ENCODE measurements around the gene AFTPH. TPM values are rescaled to one million over a fixed set of nuclear protein-coding genes. Genes with fewer than 3 reads are reported as not detected.

AFTPH gene
- polyA plus RNA-seq, 2 of the 4 experiments (the other 2 are of a cell fraction): 24.0 to 51.4 TPM

- TF ChIP-seq EHF (CRISPR knock-in tag; IDR thresholded peaks at IDR 0.05) (no peak), JUN (IDR thresholded peaks at IDR 0.05) (peak; percentile 53 to 87; a peak in 3 of 5 replicates), PHF8 (IDR thresholded peaks at IDR 0.05; ENCODE audit: borderline replicate concordance, low read depth) (peak; percentile 87), MYC (IDR thresholded peaks at IDR 0.05; ENCODE audit: borderline replicate concordance, low read length) (no peak), ZFP36 (IDR thresholded peaks at IDR 0.05; ENCODE audit: borderline replicate concordance, partially characterized antibody) (no peak), TFCP2L1 (CRISPR knock-in tag; IDR thresholded peaks at IDR 0.05) (no peak), BCL3 (IDR thresholded peaks at IDR 0.05) (peak; percentile 94), JUNB (IDR thresholded peaks at IDR 0.05) (no peak), CHD2 (IDR thresholded peaks at IDR 0.05; ENCODE audit: low read length, partially characterized antibody) (no peak), FOSB (CRISPR knock-in tag; IDR thresholded peaks at IDR 0.05) (no peak), POLR2AphosphoS2 (conservative IDR thresholded peaks at IDR 0.05; ENCODE audit: low read length) (no peak), MAZ (IDR thresholded peaks at IDR 0.05; ENCODE audit: borderline replicate concordance, low read depth, low read length) (no peak), HEYL (CRISPR knock-in tag; IDR thresholded peaks at IDR 0.05) (no peak), TP53 (CRISPR knock-in tag; IDR thresholded peaks at IDR 0.05) (no peak), POLR2A (IDR thresholded peaks at IDR 0.05; ENCODE audit: low read length) (peak; percentile 77; the same call in 1 of the 2 replicates), ZNF302 (CRISPR knock-in tag; IDR thresholded peaks at IDR 0.05) (no peak), RARB (CRISPR knock-in tag; IDR thresholded peaks at IDR 0.05) (no peak), MAFK (IDR thresholded peaks at IDR 0.05; ENCODE audit: partially characterized antibody) (no peak), HOXA7 (CRISPR knock-in tag; IDR thresholded peaks at IDR 0.05) (no peak), SMC3 (IDR thresholded peaks at IDR 0.05) (peak; percentile 82), HOXB5 (CRISPR knock-in tag; IDR thresholded peaks at IDR 0.05) (peak; percentile 45; the same call in 1 of the 2 replicates), ELK1 (IDR thresholded peaks at IDR 0.05; ENCODE audit: low read depth, low read length) (no peak)
These were observed 85.3 kb downstream of the AFTPH start (continued) for GRCh38 chr2:64609227-64609941.

- POLR2A ChIA-PET: interaction anchor here (1.0 to 3.3 kb wide), 9 partner anchors 8 to 249 kb away, joined by 3 to 28 read pairs (median 5); partner anchors contain the start of gene SERTAD2
- 82% methylated on average over 3 of the region's 3 CpGs for WGBS (ENCODE audit: missing lambda C conversion rate)
- Histone ChIP-seq H3K27ac (peak overlapping the region; percentile 85 to 97), H3K4me1 (0 out of 3 replicates have a peak, but pooled peaks cover 4% of the 10 kb centered on the region), H3K9me3 (no peaks in the 10 kb centered on the region), H3K4me3 (peak overlapping the region; percentile 55), H3K4me2 (peak overlapping the region; percentile 94)
- no peak for TF ChIP-seq RCOR1 (IDR thresholded peaks at IDR 0.05; ENCODE audit: low read depth, low read length)
- no peak for TF ChIP-seq HEYL (CRISPR knock-in tag; IDR thresholded peaks at IDR 0.05)
- TF ChIP-seq FOSL2 (IDR thresholded peaks at IDR 0.05): no peak
- no peak for TF ChIP-seq FOSL2 (CRISPR knock-in tag; IDR thresholded peaks at IDR 0.05)
- no peak for TF ChIP-seq TFCP2L1 (CRISPR knock-in tag; IDR thresholded peaks at IDR 0.05)
- TF ChIP-seq BCL3 (IDR thresholded peaks at IDR 0.05): no peak
- TF ChIP-seq RFX5 (IDR thresholded peaks at IDR 0.05): no peak
- no peak for TF ChIP-seq MAZ (IDR thresholded peaks at IDR 0.05; ENCODE audit: borderline replicate concordance, low read depth, low read length)
- TF ChIP-seq ATOH8 (CRISPR knock-in tag; IDR thresholded peaks at IDR 0.05; ENCODE audit: low read depth): no peak
- TF ChIP-seq NR3C1 (IDR thresholded peaks at IDR 0.05): no peak
- no peak for TF ChIP-seq EHF (CRISPR knock-in tag; IDR thresholded peaks at IDR 0.05)
- TF ChIP-seq ZC3H11A (IDR thresholded peaks at IDR 0.05): no peak
- TF ChIP-seq PHF8 (IDR thresholded peaks at IDR 0.05; ENCODE audit: borderline replicate concordance, low read depth): no peak
- no peak for TF ChIP-seq ZNF302 (CRISPR knock-in tag; IDR thresholded peaks at IDR 0.05)
- no peak for TF ChIP-seq HDAC2 (IDR thresholded peaks at IDR 0.05)
- no peak for TF ChIP-seq SMC3 (IDR thresholded peaks at IDR 0.05)
- TF ChIP-seq CHD4 (IDR thresholded peaks at IDR 0.05; ENCODE audit: borderline replicate concordance): no peak
- no peak for TF ChIP-seq ZFP36 (IDR thresholded peaks at IDR 0.05; ENCODE audit: borderline replicate concordance, partially characterized antibody)
- TF ChIP-seq HOXB13 (CRISPR knock-in tag; IDR thresholded peaks at IDR 0.05; ENCODE audit: low read depth): no peak
- TF ChIP-seq ESRRA (IDR thresholded peaks at IDR 0.05; ENCODE audit: borderline replicate concordance, low read length): no peak
- TF ChIP-seq FOXS1 (CRISPR knock-in tag; IDR thresholded peaks at IDR 0.05): no peak
- CTCF ChIA-PET: interaction anchor here (0.7 to 5.6 kb wide), 34 partner anchors 10 to 577 kb away, joined by 3 to 69 read pairs (median 4); partner anchors contain the start of gene SERTAD2
- ATAC-seq: no peak; a peak in 1 of 6 replicates
- no peak for DNase-seq (ENCODE audit: low read depth in 1 of 2, low spot score in 1 of 2)
- FAIRE-seq: no peak
These were observed 85.8 kb downstream of the AFTPH start for GRCh38 chr2:64609942-64610281.

Measured in A549 (cell line).